Mesenchymal stem cell (in vitro differentiated cells and primary cell): ENCODE results near the gene HSPB7.

ENCODE experiments used
- DNase-seq: peaks from one replicate; pipeline ENCODE4 v3.0.0-alpha.2; 2013
- H2AFZ ChIP-seq: one replicate; pipeline ENCODE4 v1.6.1; 2013; ENCODE audit warnings: low read depth, mild to moderate bottlenecking, control low read depth, inconsistent platforms, low read length, moderate library complexity
- H2AK5ac ChIP-seq: 2 replicates; pipeline ENCODE4 v1.6.1; 2013; ENCODE audit warnings: low read length, moderate library complexity, mild to moderate bottlenecking, inconsistent platforms; ENCODE audit not compliant: severe bottlenecking
- H2BK120ac ChIP-seq: one replicate; pipeline ENCODE4 v1.6.1; 2013; ENCODE audit warnings: low read depth, mild to moderate bottlenecking, inconsistent platforms, low read length, moderate library complexity
- H2BK12ac ChIP-seq, 2 experiments: one replicate each; pipeline ENCODE4 v1.6.1; 2013; ENCODE audit warnings: inconsistent platforms in 2 of 2, low read length in 2 of 2, mild to moderate bottlenecking in 2 of 2, moderate library complexity in 2 of 2, control low read depth in 1 of 2
- H2BK15ac ChIP-seq: one replicate; pipeline ENCODE4 v1.6.1; 2013; ENCODE audit warnings: mild to moderate bottlenecking, low read depth, inconsistent platforms; ENCODE audit not compliant: poor library complexity, severe bottlenecking
- H2BK5ac ChIP-seq: 2 replicates; pipeline ENCODE4 v1.6.1; 2013; ENCODE audit warnings: low read depth, mild to moderate bottlenecking, low read length, control low read depth, inconsistent platforms; ENCODE audit not compliant: poor library complexity, severe bottlenecking
- H3K14ac ChIP-seq, 2 experiments: one replicate each; pipeline ENCODE4 v1.6.1; 2013; ENCODE audit warnings: inconsistent platforms in 2 of 2, low read length in 2 of 2, control low read depth in 1 of 2, mild to moderate bottlenecking in 1 of 2, moderate library complexity in 1 of 2
- H3K18ac ChIP-seq, 2 experiments: one replicate each; pipeline ENCODE4 v1.6.1; 2013; ENCODE audit warnings: inconsistent platforms in 2 of 2, low read length in 2 of 2, control low read depth in 1 of 2, low read depth in 1 of 2, mild to moderate bottlenecking in 1 of 2
- H3K23ac ChIP-seq, 2 experiments: one replicate each; pipeline ENCODE4 v1.6.1; 2013; ENCODE audit warnings: inconsistent platforms in 2 of 2, low read length in 2 of 2, mild to moderate bottlenecking in 2 of 2, moderate library complexity in 2 of 2, control low read depth in 1 of 2
- H3K27ac ChIP-seq: 2 replicates; pipeline ENCODE4 v1.5.1; 2013; ENCODE audit warnings: mild to moderate bottlenecking, moderate library complexity, low read length, control low read depth, inconsistent platforms; ENCODE audit not compliant: poor library complexity, severe bottlenecking
- H3K27me3 ChIP-seq, 2 experiments: 2 replicates each; pipeline versions ENCODE4 v1.6.1 to v1.7.0; 2013; ENCODE audit warnings: low read length in 2 of 2, mild to moderate bottlenecking in 2 of 2, moderate library complexity in 2 of 2, control low read depth in 1 of 2, inconsistent platforms in 1 of 2; ENCODE audit not compliant: control insufficient read depth in 1 of 2, insufficient read depth in 1 of 2
- H3K36me3 ChIP-seq, 2 experiments: 2 replicates each; pipeline versions ENCODE4 v1.6.1 to v1.7.0; 2013; ENCODE audit warnings: low read length in 2 of 2, control low read depth in 1 of 2, inconsistent platforms in 1 of 2, low read depth in 1 of 2, mild to moderate bottlenecking in 1 of 2; ENCODE audit not compliant: insufficient read depth in 2 of 2, control insufficient read depth in 1 of 2
- H3K4ac ChIP-seq, 2 experiments: one replicate each; pipeline ENCODE4 v1.6.1; 2013; ENCODE audit warnings: inconsistent platforms in 2 of 2, low read length in 2 of 2, mild to moderate bottlenecking in 2 of 2, moderate library complexity in 2 of 2, control low read depth in 1 of 2, low read depth in 1 of 2
- H3K4me1 ChIP-seq: 2 replicates; pipeline ENCODE4 v1.6.1; 2013; ENCODE audit warnings: low read depth, low read length, control low read depth; ENCODE audit not compliant: control insufficient read depth, insufficient read depth
- H3K4me2 ChIP-seq: 2 replicates; pipeline ENCODE4 v1.6.1; 2013; ENCODE audit warnings: low read length, mild to moderate bottlenecking, inconsistent platforms; ENCODE audit not compliant: poor library complexity, severe bottlenecking
- H3K4me3 ChIP-seq, 2 experiments: 2 replicates each; pipeline versions ENCODE4 v1.5.1 to v1.7.0; 2013; ENCODE audit warnings: low read length in 2 of 2, mild to moderate bottlenecking in 2 of 2, control low read depth in 1 of 2, low read depth in 1 of 2; ENCODE audit not compliant: insufficient read depth in 1 of 2
- H3K79me1 ChIP-seq: replicated peaks from 2 replicates; pipeline ENCODE4 v1.6.1; 2013; ENCODE audit warnings: mild to moderate bottlenecking, control low read depth, low read length, inconsistent platforms; ENCODE audit not compliant: poor library complexity, severe bottlenecking
- H3K9ac ChIP-seq: 2 replicates; pipeline ENCODE4 v1.7.0; 2013; ENCODE audit warnings: mild to moderate bottlenecking, low read length, moderate library complexity
- H3K9me3 ChIP-seq: 2 replicates; pipeline ENCODE4 v1.7.0; 2013; ENCODE audit warnings: mild to moderate bottlenecking, low read length; ENCODE audit not compliant: control insufficient read depth
- H4K8ac ChIP-seq: one replicate; pipeline ENCODE4 v1.6.1; 2013; ENCODE audit warnings: inconsistent platforms, mild to moderate bottlenecking, low read length, moderate library complexity
- H4K91ac ChIP-seq: one replicate; pipeline ENCODE4 v1.6.1; 2013; ENCODE audit warnings: mild to moderate bottlenecking, low read length, inconsistent platforms
- WGBS: methylation state at CpG from one replicate; pipeline ENCODE4 v1.1.7; 2013; ENCODE audit warnings: mixed read lengths; 5-methylcytosine and 5-hydroxymethylcytosine counted together

The HSPB7 gene

GRCh38 chr1:16048573-16049189 lies 30.8 kb upstream of the HSPB7 start:
- 8% methylated on average over 21 of the region's 25 CpGs for WGBS
- H2BK120ac ChIP-seq = peak overlapping the region; percentile 73
- H3K36me3 ChIP-seq = no peaks in the 10 kb centered on the region
- peak; percentile 62 for DNase-seq
- H3K4me2 ChIP-seq = peak overlapping the region; percentile 55
- peak overlapping the region; percentile 97 for H4K8ac ChIP-seq
- peak overlapping the region; percentile 23 to 70 for H3K18ac ChIP-seq
- peaks cover 0 to 26% of the 10 kb centered on the region in 2 experiments for H3K27me3 ChIP-seq
- H3K27ac ChIP-seq = no peak overlapping the region
- H2BK12ac ChIP-seq = peak overlapping the region in 1 of 2 experiments; percentile 21
- H2BK15ac ChIP-seq = no peak overlapping the region
- H4K91ac ChIP-seq = peak overlapping the region; percentile 94
- no peak overlapping the region for H3K23ac ChIP-seq
- H3K14ac ChIP-seq = peak overlapping the region in 1 of 2 experiments; percentile 13
- no peak overlapping the region for H2BK5ac ChIP-seq
- H3K79me1 ChIP-seq = no peaks in the 10 kb centered on the region
- H3K4me3 ChIP-seq = peak overlapping the region; percentile 47 to 66
- H3K9ac ChIP-seq = peak overlapping the region; percentile 65
- H3K9me3 ChIP-seq = no peaks in the 10 kb centered on the region
- no peak overlapping the region for H2AK5ac ChIP-seq
- peaks cover 12% of the 10 kb centered on the region for H3K4me1 ChIP-seq
- H3K4ac ChIP-seq = peak overlapping the region in 1 of 2 experiments; percentile 6
- H2AFZ ChIP-seq = no peak overlapping the region

DNA sequence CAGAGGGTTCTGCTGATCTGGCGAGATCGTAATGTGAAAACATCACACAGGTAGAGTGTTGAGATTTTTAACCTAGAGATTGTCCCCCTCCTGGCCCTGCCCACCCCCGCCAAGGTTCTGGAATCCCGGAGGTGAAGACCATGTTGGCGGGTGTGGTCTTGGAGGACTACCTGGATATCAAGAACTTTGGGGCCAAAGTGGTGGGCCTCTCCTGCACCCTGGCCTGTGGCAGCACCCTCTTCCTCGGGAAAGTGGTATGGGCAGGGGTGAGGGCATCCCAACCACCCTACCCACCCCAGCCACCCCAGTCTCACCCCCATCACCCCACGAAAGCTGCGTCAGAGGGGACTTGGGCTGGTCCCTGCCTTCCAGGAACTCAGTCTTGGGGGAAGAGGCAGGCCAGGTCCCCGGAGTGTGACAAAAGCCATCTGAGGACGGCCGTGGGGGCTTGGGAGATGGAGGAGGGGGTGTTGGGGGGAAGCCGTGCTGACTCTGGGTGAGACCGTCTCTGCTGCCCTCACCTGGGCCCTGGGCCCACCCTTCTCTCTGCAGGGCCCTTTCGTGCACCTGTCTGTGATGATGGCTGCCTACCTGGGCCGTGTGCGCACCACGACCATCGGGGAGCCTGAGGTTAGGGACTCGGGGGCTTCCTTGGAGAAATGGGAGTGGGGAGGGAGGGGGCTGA lies 30.1 kb upstream of the HSPB7 start:
- peaks cover 0 to 26% of the 10 kb centered on the region in 2 experiments for H3K27me3 ChIP-seq
- H2BK12ac ChIP-seq = no peak overlapping the region
- peak overlapping the region in 1 of 2 experiments; percentile 18 for H3K18ac ChIP-seq
- no peak overlapping the region for H3K23ac ChIP-seq
- no peak overlapping the region for H2BK15ac ChIP-seq
- H3K4me1 ChIP-seq = peaks cover 12% of the 10 kb centered on the region
- no peak overlapping the region for H3K4ac ChIP-seq
- no peak overlapping the region for H3K27ac ChIP-seq
- H2AK5ac ChIP-seq = no peak overlapping the region
- no peak overlapping the region for H3K9ac ChIP-seq
- H3K79me1 ChIP-seq = no peaks in the 10 kb centered on the region
- DNase-seq = no peak
- WGBS = 85% methylated on average over 7 of the region's 19 CpGs
- no peaks in the 10 kb centered on the region for H3K9me3 ChIP-seq
- H3K4me3 ChIP-seq = no peak overlapping the region
- no peaks in the 10 kb centered on the region for H3K36me3 ChIP-seq
- no peak overlapping the region for H3K14ac ChIP-seq
- no peak overlapping the region for H2BK120ac ChIP-seq
- no peak overlapping the region for H4K8ac ChIP-seq
- peak overlapping the region; percentile 43 for H4K91ac ChIP-seq
- no peak overlapping the region for H2BK5ac ChIP-seq
- no peak overlapping the region for H3K4me2 ChIP-seq
- H2AFZ ChIP-seq = no peak overlapping the region

DNA sequence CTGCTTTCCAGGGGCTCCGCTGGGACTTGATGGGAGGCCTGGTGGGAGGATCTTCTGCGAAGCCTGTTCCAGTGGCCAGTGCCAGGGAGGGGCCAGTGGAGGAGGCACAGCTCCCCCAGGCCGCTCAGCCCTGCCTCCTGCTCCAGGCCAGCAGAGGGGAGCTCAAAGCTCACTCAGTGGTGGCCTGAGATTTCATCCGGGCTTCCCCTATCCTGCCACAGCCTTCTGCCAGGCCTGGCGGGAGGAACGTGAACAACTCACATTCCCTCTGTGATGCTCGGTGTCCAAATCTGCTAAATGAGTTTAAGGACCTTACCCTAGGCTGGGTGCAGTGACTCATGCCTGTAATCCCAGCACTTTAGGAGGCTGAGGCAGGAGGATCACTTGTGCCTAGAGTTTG lies 29.0 kb upstream of the HSPB7 start:
- Histone ChIP-seq H3K4ac (no peak overlapping the region), H3K27ac (no peak overlapping the region), H3K4me3 (no peak overlapping the region), H3K9me3 (no peaks in the 10 kb centered on the region), H4K8ac (no peak overlapping the region), H2BK5ac (no peak overlapping the region), H2BK15ac (peak overlapping the region; percentile 45), H3K4me2 (no peak overlapping the region), H4K91ac (no peak overlapping the region), H3K27me3 (peaks cover 0 to 28% of the 10 kb centered on the region in 2 experiments), H2BK12ac (no peak overlapping the region), H3K9ac (no peak overlapping the region), H3K14ac (no peak overlapping the region), H3K4me1 (peaks cover 12% of the 10 kb centered on the region), H2BK120ac (no peak overlapping the region), H3K79me1 (no peaks in the 10 kb centered on the region), H2AK5ac (no peak overlapping the region), H2AFZ (no peak overlapping the region), H3K36me3 (no peaks in the 10 kb centered on the region), H3K23ac (no peak overlapping the region), H3K18ac (no peak overlapping the region)
- DNase-seq = peak; percentile 39
- WGBS = 73% methylated on average over 7 of the region's 7 CpGs

GRCh38 chr1:16043950-16044349 lies 26.1 kb upstream of the HSPB7 start:
- H2AK5ac ChIP-seq = no peak overlapping the region
- H4K91ac ChIP-seq = no peak overlapping the region
- H2BK5ac ChIP-seq = no peak overlapping the region
- H3K14ac ChIP-seq = no peak overlapping the region
- no peak overlapping the region for H2BK15ac ChIP-seq
- no peaks in the 10 kb centered on the region for H3K79me1 ChIP-seq
- H3K36me3 ChIP-seq = no peaks in the 10 kb centered on the region
- H2BK120ac ChIP-seq = no peak overlapping the region
- no peak overlapping the region for H3K4me3 ChIP-seq
- H3K4me1 ChIP-seq = peaks cover 5% of the 10 kb centered on the region
- H3K9ac ChIP-seq = no peak overlapping the region
- no peak for DNase-seq
- H2AFZ ChIP-seq = no peak overlapping the region
- H3K27ac ChIP-seq = no peak overlapping the region
- H3K27me3 ChIP-seq = peaks cover 0 to 42% of the 10 kb centered on the region in 2 experiments
- H3K4me2 ChIP-seq = no peak overlapping the region
- no peak overlapping the region for H2BK12ac ChIP-seq
- no peaks in the 10 kb centered on the region for H3K9me3 ChIP-seq
- no peak overlapping the region for H3K4ac ChIP-seq
- H4K8ac ChIP-seq = no peak overlapping the region
- no peak overlapping the region for H3K18ac ChIP-seq
- no peak overlapping the region for H3K23ac ChIP-seq
- WGBS = 100% methylated on average over 1 of the region's 5 CpGs
